ENCODE measurements around the gene REPS1. TPM values are rescaled to one million over a fixed set of nuclear protein-coding genes. Genes with fewer than 3 reads are reported as not detected.

The REPS1 gene
- total and polyA plus RNA-seq, 2 experiments from 2014 or later = 30.0 to 43.1 TPM

DNA sequence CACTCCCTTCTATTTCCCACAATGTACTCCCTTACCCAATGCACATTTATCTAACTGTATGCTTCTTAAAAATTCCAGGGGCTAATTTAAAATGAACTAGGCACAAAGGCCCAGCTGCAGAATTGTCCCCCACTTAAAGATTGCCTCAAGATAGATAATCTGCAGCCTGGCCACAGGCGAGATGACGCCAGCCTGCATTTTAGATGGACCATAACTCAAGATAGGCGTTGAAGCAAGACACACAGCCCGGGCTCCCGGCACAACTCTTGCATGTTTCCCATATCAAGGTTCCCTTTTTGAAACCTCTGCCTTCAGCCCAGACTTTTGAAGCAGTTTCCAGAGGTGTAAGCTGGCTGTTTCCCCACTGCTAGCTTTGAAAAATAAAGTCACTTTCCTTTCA, 3.2 kb upstream of the REPS1 start:
- H3K9me2 ChIP-seq (replicated peaks; ENCODE audit: insufficient read depth) = no peaks in the 10 kb centered on the region
- H3K4me2 ChIP-seq = no peak overlapping the region
- H3K4me1 ChIP-seq (ENCODE audit: insufficient read depth) = peaks cover 8% of the 10 kb centered on the region
- H3K4me3 ChIP-seq = no peak overlapping the region
- DNase-seq (ENCODE audit: low spot score) = no peak
- TF ChIP-seq EZH2phosphoT487 (IDR thresholded peaks at IDR 0.05; ENCODE audit: low read depth, severe bottlenecking, unreplicated experiment) (no peak), CTCF (IDR thresholded peaks at IDR 0.05; ENCODE audit: poor library complexity) (no peak), EZH2 (IDR thresholded peaks at IDR 0.05; ENCODE audit: borderline replicate concordance) (no peak)
- H3K27me3 ChIP-seq = no peaks in the 10 kb centered on the region
- no peak overlapping the region for H3K27ac ChIP-seq
- no peaks in the 10 kb centered on the region for H3K36me3 ChIP-seq (replicated peaks; ENCODE audit: insufficient read depth, low read depth)
- H4K20me1 ChIP-seq (ENCODE audit: insufficient read depth, poor library complexity, severe bottlenecking) = peaks cover 4% of the 10 kb centered on the region
- H3K79me2 ChIP-seq = peaks cover 12% of the 10 kb centered on the region
- no peaks in the 10 kb centered on the region for H3K9me3 ChIP-seq (ENCODE audit: low read depth)
- 71% methylated on average over 5 of the region's 5 CpGs for WGBS (ENCODE audit: low lambda C conversion rate, missing lambda C conversion rate)
- no peak overlapping the region for H2AFZ ChIP-seq

DNA sequence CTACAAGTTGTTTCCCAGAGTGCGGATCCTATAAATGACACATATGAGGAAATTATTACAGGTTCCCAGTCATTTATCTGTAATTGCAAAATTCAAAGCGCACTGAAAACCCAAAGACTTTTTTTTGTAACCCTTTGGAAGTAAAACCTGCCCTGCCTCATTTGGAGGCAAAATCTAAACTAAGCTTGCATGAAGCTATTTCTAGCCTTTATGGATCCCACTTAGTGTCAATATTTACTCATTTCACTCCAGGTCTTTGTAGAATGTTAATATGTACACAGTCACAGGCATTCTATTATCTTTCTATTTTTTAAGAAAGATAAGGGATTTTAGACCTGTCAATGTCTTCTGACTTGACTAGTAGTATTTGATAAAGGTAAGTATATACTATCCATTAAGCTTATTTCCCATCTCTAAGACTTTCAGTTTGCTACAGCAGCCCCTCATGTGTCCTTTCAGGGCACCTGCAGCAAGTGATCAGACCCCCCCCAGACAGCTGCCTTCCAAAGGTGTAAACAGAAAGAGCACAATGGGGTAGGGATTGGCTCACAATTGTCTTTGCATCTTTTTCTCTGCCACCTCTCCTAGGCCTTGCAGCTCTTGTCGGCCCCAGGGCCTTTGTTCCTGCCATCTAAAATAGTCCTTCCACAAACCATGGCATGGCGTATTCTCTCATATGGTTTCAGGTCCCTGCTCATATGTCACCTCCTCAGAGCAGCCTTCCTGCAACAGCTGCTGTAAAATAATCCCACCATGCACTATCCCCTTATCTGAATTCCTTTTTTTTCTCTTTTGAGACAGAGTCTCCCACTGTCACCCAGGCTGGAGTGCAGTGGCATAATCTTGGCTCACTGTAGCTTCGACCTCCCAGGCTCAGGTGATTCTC, 1.3 kb upstream of the REPS1 start:
- H3K27me3 ChIP-seq = no peaks in the 10 kb centered on the region
- H3K4me1 ChIP-seq (ENCODE audit: insufficient read depth) = peaks cover 16% of the 10 kb centered on the region
- H2AFZ ChIP-seq = peak overlapping the region; percentile 77
- WGBS (ENCODE audit: low lambda C conversion rate, missing lambda C conversion rate) = 71% methylated on average over 5 of the region's 5 CpGs
- no peak overlapping the region for H3K4me3 ChIP-seq
- H4K20me1 ChIP-seq (ENCODE audit: insufficient read depth, poor library complexity, severe bottlenecking) = peaks cover 21% of the 10 kb centered on the region
- peaks cover 31% of the 10 kb centered on the region for H3K79me2 ChIP-seq
- TF ChIP-seq EZH2phosphoT487 (IDR thresholded peaks at IDR 0.05; ENCODE audit: low read depth, severe bottlenecking, unreplicated experiment) (no peak), EZH2 (IDR thresholded peaks at IDR 0.05; ENCODE audit: borderline replicate concordance) (no peak), CTCF (IDR thresholded peaks at IDR 0.05; ENCODE audit: poor library complexity) (no peak)
- no peaks in the 10 kb centered on the region for H3K9me3 ChIP-seq (ENCODE audit: low read depth)
- no peak for DNase-seq (ENCODE audit: low spot score)
- peak overlapping the region; percentile 94 for H3K27ac ChIP-seq
- H3K9me2 ChIP-seq (replicated peaks; ENCODE audit: insufficient read depth) = no peaks in the 10 kb centered on the region
- peak overlapping the region; percentile 88 for H3K4me2 ChIP-seq
- no peaks in the 10 kb centered on the region for H3K36me3 ChIP-seq (replicated peaks; ENCODE audit: insufficient read depth, low read depth)

- Histone ChIP-seq H3K9me3 (ENCODE audit: low read depth) (no peaks in the 10 kb centered on the region), H3K4me2 (peak overlapping the region; percentile 88), H4K20me1 (ENCODE audit: insufficient read depth, poor library complexity, severe bottlenecking) (peaks cover 28% of the 10 kb centered on the region), H2AFZ (peak overlapping the region; percentile 77), H3K36me3 (replicated peaks; ENCODE audit: insufficient read depth, low read depth) (no peaks in the 10 kb centered on the region), H3K9me2 (replicated peaks; ENCODE audit: insufficient read depth) (no peaks in the 10 kb centered on the region), H3K4me3 (no peak overlapping the region), H3K79me2 (peaks cover 40% of the 10 kb centered on the region), H3K27ac (peak overlapping the region; percentile 94), H3K4me1 (ENCODE audit: insufficient read depth) (peaks cover 13% of the 10 kb centered on the region), H3K27me3 (no peaks in the 10 kb centered on the region)
- TF ChIP-seq EZH2 (IDR thresholded peaks at IDR 0.05; ENCODE audit: borderline replicate concordance) = no peak
- no peak for DNase-seq (ENCODE audit: low spot score)
- WGBS (ENCODE audit: low lambda C conversion rate, missing lambda C conversion rate) = 9% methylated on average over 11 of the region's 11 CpGs
Observed at GRCh38 chr6:138988469-138988834, 399 bp upstream of the REPS1 start.

- Histone ChIP-seq H3K36me3 (replicated peaks; ENCODE audit: insufficient read depth, low read depth) (no peaks in the 10 kb centered on the region), H4K20me1 (ENCODE audit: insufficient read depth, poor library complexity, severe bottlenecking) (peaks cover 40% of the 10 kb centered on the region), H3K79me2 (peaks cover 53% of the 10 kb centered on the region), H3K4me1 (ENCODE audit: insufficient read depth) (peaks cover 21% of the 10 kb centered on the region), H3K9me2 (replicated peaks; ENCODE audit: insufficient read depth) (no peaks in the 10 kb centered on the region), H3K27me3 (no peaks in the 10 kb centered on the region), H3K27ac (peak overlapping the region; percentile 94), H2AFZ (peak overlapping the region; percentile 77), H3K4me2 (peak overlapping the region; percentile 88), H3K9me3 (ENCODE audit: low read depth) (no peaks in the 10 kb centered on the region), H3K4me3 (peak overlapping the region; percentile 69)
- DNase-seq (ENCODE audit: low spot score) = no peak
- TF ChIP-seq EZH2 (IDR thresholded peaks at IDR 0.05; ENCODE audit: borderline replicate concordance) (no peak), CTCF (IDR thresholded peaks at IDR 0.05; ENCODE audit: poor library complexity) (no peak), EZH2phosphoT487 (IDR thresholded peaks at IDR 0.05; ENCODE audit: low read depth, severe bottlenecking, unreplicated experiment) (no peak)
- WGBS (ENCODE audit: low lambda C conversion rate, missing lambda C conversion rate) = 1% methylated on average over 26 of the region's 35 CpGs
Observed at GRCh38 chr6:138987080-138987642, 892 bp downstream of the REPS1 start.
